HG03097 (cell line): ENCODE results near the gene RET.

Experiments used
- ATAC-seq: cut with Tn5 transposase; IDR thresholded peaks from one replicate; pipeline ENCODE4 v1.9.1; 2021; ENCODE audit not compliant: unreplicated experiment, low FRiP score

The RET gene

GRCh38 chr10:43044448-43044921 lies 32.4 kb upstream of the RET start:
- ATAC-seq: no peak

- ATAC-seq: no peak
Measured at GRCh38 chr10:43044961-43045621, 31.8 kb upstream of the RET start.

GRCh38 chr10:43045631-43046287 lies 31.1 kb upstream of the RET start:
- ATAC-seq: no peak

GRCh38 chr10:43046288-43046991 lies 30.4 kb upstream of the RET start:
- ATAC-seq: no peak

GRCh38 chr10:43047288-43047970 lies 29.4 kb upstream of the RET start:
- no peak for ATAC-seq

- no peak for ATAC-seq
Measured at GRCh38 chr10:43048301-43049051, 28.4 kb upstream of the RET start.

- ATAC-seq: no peak
Measured at GRCh38 chr10:43049081-43049551, 27.8 kb upstream of the RET start.

GRCh38 chr10:43050011-43050410 lies 26.9 kb upstream of the RET start:
- no peak for ATAC-seq

- no peak for ATAC-seq
Measured at GRCh38 chr10:43053825-43054224, 23.0 kb upstream of the RET start.

GRCh38 chr10:43054593-43054992 lies 22.3 kb upstream of the RET start:
- ATAC-seq: no peak

- ATAC-seq: no peak
Measured at GRCh38 chr10:43055217-43055616, 21.7 kb upstream of the RET start.

- no peak for ATAC-seq
Measured at GRCh38 chr10:43055991-43056567, 20.8 kb upstream of the RET start.

GRCh38 chr10:43056568-43057011 lies 20.3 kb upstream of the RET start:
- ATAC-seq: no peak

GRCh38 chr10:43057231-43057711 lies 19.6 kb upstream of the RET start:
- no peak for ATAC-seq

GRCh38 chr10:43057831-43058340 lies 19.0 kb upstream of the RET start:
- no peak for ATAC-seq

- no peak for ATAC-seq
Measured at GRCh38 chr10:43058716-43059335, 18.0 kb upstream of the RET start.

GRCh38 chr10:43059336-43059720 lies 17.5 kb upstream of the RET start:
- ATAC-seq: no peak

GRCh38 chr10:43059828-43060227 lies 17.0 kb upstream of the RET start:
- no peak for ATAC-seq

GRCh38 chr10:43060291-43060690 lies 16.6 kb upstream of the RET start:
- no peak for ATAC-seq
